Thoracic aorta (tissue), 2 donors: ENCODE measurements around the gene ADARB2. TPM values are rescaled to one million over a fixed set of nuclear protein-coding genes. Genes with fewer than 3 reads are reported as not detected.

Experiments used
- ATAC-seq: fragments of 150-250 bp; one replicate; pipeline ENCODE4 v1.8.0; 2017; ENCODE audit warnings: low read depth; ENCODE audit not compliant: insufficient number of reproducible peaks, low FRiP score
- DNase-seq: peaks from one replicate; pipeline ENCODE4 v3.0.0-alpha.2; 2020; ENCODE audit warnings: low spot score
- H3K27ac ChIP-seq, 2 donors: fragments of 200-600 bp; sonication (generic); 1 replicate in 1 of 2; 2 replicates in 1 of 2; pipeline ENCODE4 v1.5.1; 2016; ENCODE audit warnings: mild to moderate bottlenecking in 2 of 2, moderate library complexity in 2 of 2
- H3K27me3 ChIP-seq: fragments of 200-600 bp; sonication (generic); replicated peaks from 2 replicates; pipeline ENCODE4 v1.6.0; 2016; ENCODE audit warnings: mild to moderate bottlenecking; ENCODE audit not compliant: insufficient read depth
- H3K36me3 ChIP-seq: fragments of 200-600 bp; sonication (generic); one replicate; pipeline ENCODE4 v1.5.1; 2016
- H3K4me1 ChIP-seq, 2 donors: fragments of 200-600 bp; sonication (generic); 1 replicate in 1 of 2; 2 replicates in 1 of 2; pipeline versions ENCODE4 v1.5.1 to v1.6.0; 2016; ENCODE audit warnings: low read depth in 2 of 2, mild to moderate bottlenecking in 1 of 2; ENCODE audit not compliant: control insufficient read depth in 1 of 2
- H3K4me3 ChIP-seq: fragments of 200-600 bp; sonication (generic); 2 replicates; pipeline ENCODE4 v1.5.1; 2016; ENCODE audit warnings: mild to moderate bottlenecking
- H3K9me3 ChIP-seq: fragments of 200-600 bp; sonication (generic); 2 replicates; pipeline ENCODE4 v1.5.1; 2016
- total RNA-seq, 2 donors: library from RNA; depleted of rRNA; stranded (reverse); fragments of >200 nt; gene quantifications; one replicate each; pipeline versions ENCODE4 v1.1.0 to v1.2.3, GENCODE V29; 2016
- TF ChIP-seq, protein P1 (sequence below): fragments of 200-600 bp; sonication (generic); IDR thresholded peaks from one replicate; pipeline ENCODE4 v1.5.1; 2019; ENCODE audit warnings: antibody characterized with exemption

ADARB2 gene
- total RNA-seq, 2 donors from 2014 or later, result 0.71 to 3.1 TPM

DNA sequence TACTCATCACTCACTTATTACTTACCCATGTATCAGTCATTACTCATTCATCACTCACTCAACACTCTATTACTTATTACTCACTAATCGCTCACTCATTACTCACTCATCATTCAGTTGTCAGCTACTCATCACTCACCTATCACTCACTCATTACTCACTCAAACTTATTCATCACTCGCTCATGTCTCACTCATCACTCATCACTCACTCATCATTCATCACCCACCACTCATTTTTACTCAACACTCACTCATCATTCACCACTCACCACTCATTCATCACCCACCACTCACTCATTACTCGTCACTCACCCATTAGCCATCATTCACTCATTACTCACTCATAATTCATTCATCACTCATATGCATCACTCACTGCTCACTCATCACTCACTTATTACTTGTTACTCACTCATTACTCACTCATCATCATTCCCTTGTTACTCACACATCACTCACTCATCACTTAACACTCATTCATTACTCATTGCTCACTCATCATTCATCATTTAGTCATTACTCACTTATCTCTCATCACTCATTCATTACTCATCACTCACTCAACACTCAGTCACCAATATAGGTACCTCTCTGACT is 237.9 kb downstream of the ADARB2 start:
- no peak for ATAC-seq
- DNase-seq, result no peak
- Histone ChIP-seq H3K4me3 (no peak overlapping the region), H3K4me1 (no peaks in the 10 kb centered on the region), H3K27ac (no peak overlapping the region), H3K36me3 (no peaks in the 10 kb centered on the region), H3K27me3 (no peaks in the 10 kb centered on the region), H3K9me3 (no peaks in the 10 kb centered on the region)
- TF ChIP-seq, protein P1, sequence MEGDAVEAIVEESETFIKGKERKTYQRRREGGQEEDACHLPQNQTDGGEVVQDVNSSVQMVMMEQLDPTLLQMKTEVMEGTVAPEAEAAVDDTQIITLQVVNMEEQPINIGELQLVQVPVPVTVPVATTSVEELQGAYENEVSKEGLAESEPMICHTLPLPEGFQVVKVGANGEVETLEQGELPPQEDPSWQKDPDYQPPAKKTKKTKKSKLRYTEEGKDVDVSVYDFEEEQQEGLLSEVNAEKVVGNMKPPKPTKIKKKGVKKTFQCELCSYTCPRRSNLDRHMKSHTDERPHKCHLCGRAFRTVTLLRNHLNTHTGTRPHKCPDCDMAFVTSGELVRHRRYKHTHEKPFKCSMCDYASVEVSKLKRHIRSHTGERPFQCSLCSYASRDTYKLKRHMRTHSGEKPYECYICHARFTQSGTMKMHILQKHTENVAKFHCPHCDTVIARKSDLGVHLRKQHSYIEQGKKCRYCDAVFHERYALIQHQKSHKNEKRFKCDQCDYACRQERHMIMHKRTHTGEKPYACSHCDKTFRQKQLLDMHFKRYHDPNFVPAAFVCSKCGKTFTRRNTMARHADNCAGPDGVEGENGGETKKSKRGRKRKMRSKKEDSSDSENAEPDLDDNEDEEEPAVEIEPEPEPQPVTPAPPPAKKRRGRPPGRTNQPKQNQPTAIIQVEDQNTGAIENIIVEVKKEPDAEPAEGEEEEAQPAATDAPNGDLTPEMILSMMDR, result no peak

DNA sequence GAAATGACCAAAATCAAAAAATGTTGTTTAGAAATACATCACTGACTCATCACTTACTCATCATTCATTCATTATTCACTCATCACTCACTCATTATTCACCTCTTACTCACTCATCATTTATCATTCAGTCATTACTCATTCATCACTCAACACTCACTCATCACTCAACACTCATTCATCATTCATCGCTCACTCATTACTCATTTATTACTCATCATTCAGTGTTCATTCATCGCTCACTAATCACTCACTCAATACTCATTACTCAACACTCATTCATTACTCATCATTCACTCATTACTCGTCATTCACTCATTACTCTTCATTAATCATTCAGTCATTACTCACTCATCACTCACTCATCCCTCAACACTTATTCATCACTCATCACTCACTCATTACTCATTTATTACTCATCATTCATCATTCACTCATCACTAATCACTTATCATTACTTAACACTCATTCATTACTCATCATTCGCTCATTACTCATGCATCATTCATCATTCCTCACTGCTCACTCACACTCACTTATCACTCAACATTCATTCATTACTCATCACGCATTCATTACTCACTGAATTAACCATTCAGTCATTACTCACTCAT is 238.5 kb downstream of the ADARB2 start:
- no peaks in the 10 kb centered on the region for H3K4me1 ChIP-seq
- H3K27me3 ChIP-seq, result no peaks in the 10 kb centered on the region
- TF ChIP-seq, protein P1, result no peak
- DNase-seq (no peak), ATAC-seq (no peak)
- H3K9me3 ChIP-seq, result no peaks in the 10 kb centered on the region
- no peaks in the 10 kb centered on the region for H3K36me3 ChIP-seq
- H3K27ac ChIP-seq, result no peak overlapping the region
- H3K4me3 ChIP-seq, result no peak overlapping the region

GRCh38 chr10:1495915-1496517 is 241.3 kb downstream of the ADARB2 start:
- Histone ChIP-seq H3K4me1 (no peaks in the 10 kb centered on the region), H3K27ac (no peak overlapping the region)

GRCh38 chr10:1492641-1493040 is 244.7 kb downstream of the ADARB2 start:
- no peak for ATAC-seq
- Histone ChIP-seq H3K27me3 (no peaks in the 10 kb centered on the region), H3K9me3 (no peaks in the 10 kb centered on the region), H3K4me1 (no peaks in the 10 kb centered on the region), H3K4me3 (no peak overlapping the region), H3K36me3 (no peaks in the 10 kb centered on the region), H3K27ac (no peak overlapping the region)
- no peak for DNase-seq
- TF ChIP-seq, protein P1, result no peak

More at GRCh38 chr10:1495915-1496517, 241.3 kb downstream of the ADARB2 start:
- Histone ChIP-seq H3K27me3 (no peaks in the 10 kb centered on the region), H3K9me3 (no peaks in the 10 kb centered on the region), H3K36me3 (no peaks in the 10 kb centered on the region), H3K4me3 (no peak overlapping the region)
- TF ChIP-seq, protein P1, result no peak
- ATAC-seq, result no peak
- DNase-seq, result no peak

- Histone ChIP-seq H3K4me3 (no peak overlapping the region), H3K9me3 (no peaks in the 10 kb centered on the region), H3K36me3 (no peaks in the 10 kb centered on the region), H3K4me1 (no peaks in the 10 kb centered on the region), H3K27me3 (no peaks in the 10 kb centered on the region), H3K27ac (no peak overlapping the region)
- TF ChIP-seq, protein P1, result no peak
- ATAC-seq (no peak), DNase-seq (no peak)
These were observed 245.4 kb downstream of the ADARB2 start for GRCh38 chr10:1491901-1492300.
